ENCODE results near the gene LINC00305.

- no peak for TF ChIP-seq POLR2A (IDR thresholded peaks at IDR 0.05)
- no peak for TF ChIP-seq CTCF (IDR thresholded peaks at IDR 0.05)
- no peak for TF ChIP-seq EP300 (IDR thresholded peaks at IDR 0.05)
Observed at GRCh38 chr18:64134044-64134747, 14.7 kb downstream of the LINC00305 start.

All from suprapubic skin (tissue), 3 donors.